ENCODE measurements around the gene NUP88. TPM values are rescaled to one million over a fixed set of nuclear protein-coding genes. Genes with fewer than 3 reads are reported as not detected.
"Not testable (repeated sequence)": the region's sequence is repeated elsewhere in the genome, so short reads cannot be mapped to it uniquely, and the experiment has no call there.

Gene NUP88
- total RNA-seq, 1 donor from 2014 or later, result 170 TPM

GRCh38 chr17:5434984-5435383 is 15.5 kb upstream of the NUP88 start:
- Mint-ChIP-seq H3K36me3 (ENCODE audit: low read depth) (peaks cover 66% of the 10 kb centered on the region), H3K27me3 (ENCODE audit: insufficient read depth) (no peaks in the 10 kb centered on the region), H3K27ac (no peak overlapping the region), H3K9me3 (no peaks in the 10 kb centered on the region), H3K4me1 (ENCODE audit: low read depth) (peaks cover 52% of the 10 kb centered on the region), H3K4me3 (peak overlapping the region; percentile 19)
- DNase-seq (ENCODE audit: low spot score), result no peak
- intact Hi-C loops (cut with micrococcal nuclease), result no loop called here

- H3K4me3 Mint-ChIP-seq, result no peak overlapping the region
- no peaks in the 10 kb centered on the region for H3K27me3 Mint-ChIP-seq (ENCODE audit: insufficient read depth)
- no peak overlapping the region for H3K27ac Mint-ChIP-seq
- H3K4me1 Mint-ChIP-seq (ENCODE audit: low read depth), result peaks cover 31% of the 10 kb centered on the region
- DNase-seq (ENCODE audit: low spot score), result no peak
- peaks cover 67% of the 10 kb centered on the region for H3K36me3 Mint-ChIP-seq (ENCODE audit: low read depth)
- H3K9me3 Mint-ChIP-seq, result no peaks in the 10 kb centered on the region
- intact Hi-C loops (cut with micrococcal nuclease), result no loop called here
These were observed 12.6 kb upstream of the NUP88 start for GRCh38 chr17:5431949-5432556.

- DNase-seq (ENCODE audit: low spot score); H3K9me3 Mint-ChIP-seq; H3K4me3 Mint-ChIP-seq; H3K27me3 Mint-ChIP-seq (ENCODE audit: insufficient read depth); intact Hi-C loops (cut with micrococcal nuclease): not testable (repeated sequence)
- Mint-ChIP-seq H3K4me1 (ENCODE audit: low read depth) (peaks cover 25% of the 10 kb centered on the region), H3K36me3 (ENCODE audit: low read depth) (peaks cover 63% of the 10 kb centered on the region), H3K27ac (peak overlapping the region; percentile 27)
These were observed 11.8 kb upstream of the NUP88 start for GRCh38 chr17:5431234-5431633.

DNA sequence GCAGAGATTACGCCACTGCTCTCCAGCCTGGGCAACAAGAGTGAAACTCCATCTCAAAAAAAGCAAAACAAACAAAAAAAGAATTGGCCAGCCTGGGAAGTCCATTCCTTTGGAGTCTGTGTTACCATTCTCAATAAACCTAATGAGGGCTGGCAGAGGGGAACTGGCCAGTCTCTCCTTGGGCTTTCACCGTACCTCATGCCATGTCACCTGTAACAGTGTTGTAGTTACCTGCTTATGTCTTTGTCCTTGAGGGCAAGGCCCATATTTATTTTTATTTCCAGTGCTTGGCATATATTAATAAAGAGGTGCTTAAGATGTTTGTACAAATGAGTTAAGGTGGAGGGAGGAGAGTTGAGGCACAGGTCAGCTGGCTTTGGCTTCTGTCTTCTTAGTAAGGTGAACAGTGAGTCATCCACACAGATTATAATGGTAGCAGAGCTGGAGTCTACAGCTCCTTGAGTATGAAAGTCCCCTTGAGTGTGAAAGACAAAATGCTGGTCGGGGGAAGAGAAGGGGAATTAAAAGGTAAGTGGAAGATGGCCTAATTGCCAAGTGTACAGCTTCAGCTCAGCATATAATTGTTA is 11.0 kb upstream of the NUP88 start:
- H3K27ac Mint-ChIP-seq, result peak overlapping the region; percentile 45
- no peaks in the 10 kb centered on the region for H3K9me3 Mint-ChIP-seq
- H3K27me3 Mint-ChIP-seq (ENCODE audit: insufficient read depth), result no peaks in the 10 kb centered on the region
- no peak overlapping the region for H3K4me3 Mint-ChIP-seq
- H3K36me3 Mint-ChIP-seq (ENCODE audit: low read depth), result peaks cover 66% of the 10 kb centered on the region
- no peak for DNase-seq (ENCODE audit: low spot score)
- intact Hi-C loops (cut with micrococcal nuclease), result no loop called here
- peaks cover 24% of the 10 kb centered on the region for H3K4me1 Mint-ChIP-seq (ENCODE audit: low read depth)

- Mint-ChIP-seq H3K36me3 (ENCODE audit: low read depth) (peaks cover 61% of the 10 kb centered on the region), H3K4me1 (ENCODE audit: low read depth) (peaks cover 19% of the 10 kb centered on the region), H3K4me3 (no peak overlapping the region), H3K27me3 (ENCODE audit: insufficient read depth) (no peaks in the 10 kb centered on the region), H3K9me3 (no peaks in the 10 kb centered on the region), H3K27ac (no peak overlapping the region)
- intact Hi-C loops (cut with micrococcal nuclease), result no loop called here
- no peak for DNase-seq (ENCODE audit: low spot score)
These were observed 9.9 kb upstream of the NUP88 start for GRCh38 chr17:5429191-5429887.

GRCh38 chr17:5425826-5426225 is 6.4 kb upstream of the NUP88 start:
- Mint-ChIP-seq H3K4me3 (no peak overlapping the region), H3K36me3 (ENCODE audit: low read depth) (peaks cover 46% of the 10 kb centered on the region), H3K4me1 (ENCODE audit: low read depth) (peaks cover 26% of the 10 kb centered on the region), H3K27ac (no peak overlapping the region), H3K9me3 (no peaks in the 10 kb centered on the region), H3K27me3 (ENCODE audit: insufficient read depth) (no peaks in the 10 kb centered on the region)
- no peak for DNase-seq (ENCODE audit: low spot score)
- intact Hi-C loops (cut with micrococcal nuclease), result no loop called here

DNA sequence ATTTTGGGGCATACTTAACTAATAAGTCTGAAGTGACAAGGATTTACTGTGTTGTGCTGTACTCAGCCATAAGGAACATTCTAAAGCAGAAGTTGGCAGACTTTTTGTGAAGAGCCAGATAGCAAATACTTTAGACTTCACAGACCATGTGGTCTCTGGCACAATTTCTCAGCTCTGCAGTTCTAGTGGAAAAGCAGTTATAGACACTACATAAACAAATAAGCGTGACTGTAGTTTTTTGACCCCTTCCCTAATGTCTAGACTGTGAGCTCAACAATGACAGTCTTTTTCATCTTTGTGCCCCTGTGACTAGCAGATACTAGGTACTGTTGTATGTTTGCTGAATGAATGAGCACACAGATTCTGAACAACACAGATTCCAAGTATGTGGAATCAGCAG is 5.4 kb upstream of the NUP88 start:
- intact Hi-C loops (cut with micrococcal nuclease), result no loop called here
- no peak overlapping the region for H3K27ac Mint-ChIP-seq
- H3K4me3 Mint-ChIP-seq, result no peak overlapping the region
- H3K9me3 Mint-ChIP-seq, result no peaks in the 10 kb centered on the region
- peaks cover 28% of the 10 kb centered on the region for H3K4me1 Mint-ChIP-seq (ENCODE audit: low read depth)
- H3K27me3 Mint-ChIP-seq (ENCODE audit: insufficient read depth), result no peaks in the 10 kb centered on the region
- peaks cover 43% of the 10 kb centered on the region for H3K36me3 Mint-ChIP-seq (ENCODE audit: low read depth)
- DNase-seq (ENCODE audit: low spot score), result no peak

GRCh38 chr17:5422505-5422904 is 3.0 kb upstream of the NUP88 start:
- intact Hi-C loops (cut with micrococcal nuclease), result no loop called here
- H3K27ac Mint-ChIP-seq, result no peak overlapping the region
- H3K4me3 Mint-ChIP-seq, result peak overlapping the region; percentile 19
- H3K36me3 Mint-ChIP-seq (ENCODE audit: low read depth), result peaks cover 37% of the 10 kb centered on the region
- DNase-seq (ENCODE audit: low spot score), result no peak
- H3K27me3 Mint-ChIP-seq (ENCODE audit: insufficient read depth), result no peaks in the 10 kb centered on the region
- peaks cover 28% of the 10 kb centered on the region for H3K4me1 Mint-ChIP-seq (ENCODE audit: low read depth)
- no peaks in the 10 kb centered on the region for H3K9me3 Mint-ChIP-seq

- peak; percentile 82 for DNase-seq (ENCODE audit: low spot score)
- intact Hi-C loops (cut with micrococcal nuclease), result loop anchor here (1.0 to 10.0 kb wide), 7 partner anchors 19 to 473 kb away; partner anchors contain the start of genes C1QBP, DERL2, MIS12 and PFN1
- Mint-ChIP-seq H3K9me3 (no peaks in the 10 kb centered on the region), H3K4me1 (ENCODE audit: low read depth) (peaks cover 32% of the 10 kb centered on the region), H3K27me3 (ENCODE audit: insufficient read depth) (no peaks in the 10 kb centered on the region), H3K36me3 (ENCODE audit: low read depth) (peaks cover 32% of the 10 kb centered on the region), H3K27ac (peak within 1 kb of the TSS; percentile 99), H3K4me3 (peak within 1 kb of the TSS; percentile 100)
These were observed 644 bp upstream of the NUP88 start, which contains the start of gene RPAIN for GRCh38 chr17:5419959-5420653. Gene RPAIN (plus strand): TSS chr17:5420182. CDS start chr17:5420211, 29 bp downstream.

GRCh38 chr17:5418858-5419355 is 555 bp downstream of the NUP88 start:
- Mint-ChIP-seq H3K4me3 (peak overlapping the region; percentile 100), H3K27me3 (ENCODE audit: insufficient read depth) (no peaks in the 10 kb centered on the region), H3K36me3 (ENCODE audit: low read depth) (peaks cover 30% of the 10 kb centered on the region), H3K27ac (peak overlapping the region; percentile 99), H3K9me3 (no peaks in the 10 kb centered on the region), H3K4me1 (ENCODE audit: low read depth) (peaks cover 34% of the 10 kb centered on the region)
- DNase-seq (ENCODE audit: low spot score), result peak; percentile 61
- intact Hi-C loops (cut with micrococcal nuclease), result loop anchor here (1.0 to 10.0 kb wide), 7 partner anchors 20 to 472 kb away; partner anchors contain the start of genes C1QBP, DERL2, MIS12 and PFN1

DNA sequence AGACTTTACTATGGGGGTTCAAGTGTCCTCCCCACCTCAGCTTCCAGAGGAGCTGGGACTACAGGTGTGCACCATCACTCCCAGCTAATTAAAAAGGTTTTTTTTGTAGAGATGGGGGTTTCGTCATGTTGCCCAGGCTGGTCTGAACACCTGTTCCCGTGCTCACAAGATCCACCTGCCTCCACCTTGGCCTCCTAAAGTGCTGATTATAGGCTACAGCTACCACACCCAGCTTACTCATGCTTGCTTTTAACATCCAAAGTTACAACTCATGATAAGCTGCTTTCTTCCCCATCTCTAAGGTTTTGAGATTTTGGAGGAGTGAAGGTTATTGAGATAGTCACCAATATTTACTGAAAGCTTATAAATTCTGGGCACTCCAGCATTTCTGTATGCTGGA is 2.6 kb downstream of the NUP88 start:
- H3K27me3 Mint-ChIP-seq (ENCODE audit: insufficient read depth), result no peaks in the 10 kb centered on the region
- no peak overlapping the region for H3K27ac Mint-ChIP-seq
- no peaks in the 10 kb centered on the region for H3K9me3 Mint-ChIP-seq
- H3K4me3 Mint-ChIP-seq, result peak overlapping the region; percentile 75
- H3K4me1 Mint-ChIP-seq (ENCODE audit: low read depth), result peaks cover 46% of the 10 kb centered on the region
- intact Hi-C loops (cut with micrococcal nuclease), result loop anchor here (5.0 to 10.0 kb wide), 2 partner anchors 222 to 470 kb away; partner anchors contain the start of genes PFN1 and ZNF594
- DNase-seq (ENCODE audit: low spot score), result no peak
- peaks cover 39% of the 10 kb centered on the region for H3K36me3 Mint-ChIP-seq (ENCODE audit: low read depth)

DNA sequence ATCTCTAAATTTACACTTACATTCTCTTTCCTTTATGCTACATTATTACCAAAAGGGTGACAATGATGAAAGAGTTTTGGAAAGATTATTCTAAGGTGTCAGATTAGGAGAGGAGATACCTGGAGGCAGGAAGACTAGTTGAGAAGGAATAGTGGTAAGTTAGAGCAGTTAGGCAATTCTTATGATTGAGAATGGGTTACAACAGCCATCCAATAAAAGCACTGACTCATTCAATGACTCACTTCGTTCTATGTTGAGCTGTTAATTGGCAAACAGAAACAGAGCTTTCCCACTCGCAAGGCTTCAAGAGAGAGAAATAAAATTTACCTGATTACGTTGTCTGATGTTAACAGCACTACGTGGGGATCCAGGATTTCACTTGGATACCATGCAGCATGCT is 5.8 kb downstream of the NUP88 start:
- DNase-seq (ENCODE audit: low spot score), result no peak
- Mint-ChIP-seq H3K27ac (no peak overlapping the region), H3K9me3 (no peaks in the 10 kb centered on the region), H3K4me3 (no peak overlapping the region), H3K4me1 (ENCODE audit: low read depth) (peaks cover 50% of the 10 kb centered on the region), H3K27me3 (ENCODE audit: insufficient read depth) (no peaks in the 10 kb centered on the region), H3K36me3 (ENCODE audit: low read depth) (peaks cover 42% of the 10 kb centered on the region)
- intact Hi-C loops (cut with micrococcal nuclease), result loop anchor here (10.0 kb wide), 1 partner anchor 219 kb away; the partner anchor contains the start of gene ZNF594
